Midbrain (tissue), 1 donor: ENCODE results near the gene DMD.

ENCODE experiments used
- DNase-seq: peaks from one replicate; lab custom pipeline; 2025; lab: John Stamatoyannopoulos, UW

Gene DMD

GRCh38 chrX:31338991-31339350, 1872.4 kb downstream of the DMD start:
- no peak for DNase-seq

GRCh38 chrX:31337332-31337731, 1874.0 kb downstream of the DMD start:
- DNase-seq, result no peak

GRCh38 chrX:31336419-31336818, 1874.9 kb downstream of the DMD start:
- no peak for DNase-seq

GRCh38 chrX:31334997-31335396, 1876.4 kb downstream of the DMD start:
- no peak for DNase-seq

- no peak for DNase-seq
Observed at GRCh38 chrX:31333165-31333831, 1878.1 kb downstream of the DMD start.

GRCh38 chrX:31331928-31332327, 1879.4 kb downstream of the DMD start:
- no peak for DNase-seq

- DNase-seq, result no peak
Observed at GRCh38 chrX:31331015-31331414, 1880.3 kb downstream of the DMD start.

GRCh38 chrX:31329298-31329697, 1882.1 kb downstream of the DMD start:
- DNase-seq, result no peak

- no peak for DNase-seq
Observed at GRCh38 chrX:31323658-31324057, 1887.7 kb downstream of the DMD start.

GRCh38 chrX:31320740-31321139, 1890.6 kb downstream of the DMD start:
- no peak for DNase-seq

GRCh38 chrX:31319586-31319985, 1891.8 kb downstream of the DMD start:
- no peak for DNase-seq

GRCh38 chrX:31318866-31319265, 1892.5 kb downstream of the DMD start:
- DNase-seq, result no peak

GRCh38 chrX:31316340-31316991, 1894.9 kb downstream of the DMD start:
- DNase-seq, result no peak

- no peak for DNase-seq
Observed at GRCh38 chrX:31314921-31315320, 1896.4 kb downstream of the DMD start.

GRCh38 chrX:31307952-31308351, 1903.4 kb downstream of the DMD start:
- no peak for DNase-seq

- no peak for DNase-seq
Observed at GRCh38 chrX:31302573-31303075, 1908.7 kb downstream of the DMD start.

- DNase-seq, result no peak
Observed at GRCh38 chrX:31301941-31302340, 1909.4 kb downstream of the DMD start.

GRCh38 chrX:31301203-31301602, 1910.1 kb downstream of the DMD start:
- DNase-seq, result no peak

GRCh38 chrX:31298916-31299315, 1912.4 kb downstream of the DMD start:
- no peak for DNase-seq

- DNase-seq, result no peak
Observed at GRCh38 chrX:31297881-31298280, 1913.5 kb downstream of the DMD start.

GRCh38 chrX:31294475-31294874, 1916.9 kb downstream of the DMD start:
- no peak for DNase-seq

- DNase-seq, result no peak
Observed at GRCh38 chrX:31293409-31293808, 1917.9 kb downstream of the DMD start.

- DNase-seq, result no peak
Observed at GRCh38 chrX:31291131-31291530, 1920.2 kb downstream of the DMD start.

- DNase-seq, result no peak
Observed at GRCh38 chrX:31287861-31288260, 1923.5 kb downstream of the DMD start.
